IMR-90 (cell line): Measurements from ENCODE around the gene PIP4K2A.

Experiments
- BHLHE40 ChIP-seq: fragments of 150-350 bp; IDR thresholded peaks from 2 replicates; pipeline ENCODE4 v1.6.1; 2016; ENCODE audit warnings: mild to moderate bottlenecking, low read depth, low read length
- MAZ ChIP-seq: IDR thresholded peaks from 2 replicates; pipeline ENCODE4 v1.6.1; 2012; ENCODE audit warnings: low read depth, mild to moderate bottlenecking, low read length, improper control_type of control experiment, moderate library complexity, borderline replicate concordance
- MXI1 ChIP-seq: IDR thresholded peaks from 2 replicates; pipeline ENCODE4 v1.6.1; 2012; ENCODE audit warnings: low read depth, mild to moderate bottlenecking, low read length, moderate library complexity, borderline replicate concordance
- POLR2A ChIP-seq: IDR thresholded peaks from 2 replicates; pipeline ENCODE4 v1.6.1; 2012; ENCODE audit warnings: mild to moderate bottlenecking, low read depth, low read length
- TF ChIP-seq, protein P1 (sequence below): conservative IDR thresholded peaks from 2 replicates; pipeline ENCODE4 v1.5.1; 2012; ENCODE audit warnings: mild to moderate bottlenecking, low read depth, low read length, improper control_type of control experiment

DNA sequence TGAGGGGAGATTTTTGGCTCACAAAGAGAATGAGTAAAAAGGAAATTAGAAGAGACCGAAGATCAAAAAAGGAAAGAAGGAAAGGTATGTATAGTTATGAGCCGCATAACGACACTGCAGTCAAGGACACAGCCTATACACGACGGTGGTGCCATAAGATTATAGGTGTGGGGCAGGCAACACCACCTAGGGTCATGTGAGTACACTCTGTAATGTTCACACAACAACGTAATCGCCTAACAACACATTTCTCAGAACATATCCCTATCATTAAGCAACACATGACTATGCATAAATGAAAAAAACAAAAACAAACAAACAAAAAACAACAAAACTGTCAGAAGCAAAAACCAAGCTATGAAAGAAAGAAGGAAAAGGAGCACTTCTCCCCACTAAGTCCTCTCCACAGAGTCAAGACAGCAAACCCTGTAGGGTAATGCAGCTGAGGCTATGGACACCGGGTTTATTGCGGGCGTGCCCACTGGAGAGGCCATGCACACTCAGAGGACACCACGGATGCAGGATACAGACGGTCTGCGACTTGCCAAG, 45.1 kb downstream of the PIP4K2A start:
- TF ChIP-seq POLR2A (no peak), MXI1 (no peak), BHLHE40 (no peak), MAZ (no peak)
- TF ChIP-seq, protein P1, sequence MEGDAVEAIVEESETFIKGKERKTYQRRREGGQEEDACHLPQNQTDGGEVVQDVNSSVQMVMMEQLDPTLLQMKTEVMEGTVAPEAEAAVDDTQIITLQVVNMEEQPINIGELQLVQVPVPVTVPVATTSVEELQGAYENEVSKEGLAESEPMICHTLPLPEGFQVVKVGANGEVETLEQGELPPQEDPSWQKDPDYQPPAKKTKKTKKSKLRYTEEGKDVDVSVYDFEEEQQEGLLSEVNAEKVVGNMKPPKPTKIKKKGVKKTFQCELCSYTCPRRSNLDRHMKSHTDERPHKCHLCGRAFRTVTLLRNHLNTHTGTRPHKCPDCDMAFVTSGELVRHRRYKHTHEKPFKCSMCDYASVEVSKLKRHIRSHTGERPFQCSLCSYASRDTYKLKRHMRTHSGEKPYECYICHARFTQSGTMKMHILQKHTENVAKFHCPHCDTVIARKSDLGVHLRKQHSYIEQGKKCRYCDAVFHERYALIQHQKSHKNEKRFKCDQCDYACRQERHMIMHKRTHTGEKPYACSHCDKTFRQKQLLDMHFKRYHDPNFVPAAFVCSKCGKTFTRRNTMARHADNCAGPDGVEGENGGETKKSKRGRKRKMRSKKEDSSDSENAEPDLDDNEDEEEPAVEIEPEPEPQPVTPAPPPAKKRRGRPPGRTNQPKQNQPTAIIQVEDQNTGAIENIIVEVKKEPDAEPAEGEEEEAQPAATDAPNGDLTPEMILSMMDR: no peak
